Activated CD4-positive, alpha-beta memory T cell treated with anti-CD3 and anti-CD28 coated beads for 36 hours (primary cell): ENCODE data around the gene GRAMD2A. TPM values are rescaled to one million over a fixed set of nuclear protein-coding genes. Genes with fewer than 3 reads are reported as not detected.

Experiments
- CTCF ChIA-PET: fragments of 350-600 bp; sonication (Branson Sonifier 250); formaldehyde crosslinking; loops from one replicate; lab custom pipeline; 2021; ENCODE audit warnings: antibody characterized with exemption, inconsistent platforms; lab: Charles Lee
- POLR2A ChIA-PET: fragments of 350-600 bp; sonication (Branson Sonifier 250); formaldehyde crosslinking; loops from one replicate; lab custom pipeline; 2021; ENCODE audit warnings: antibody characterized with exemption; lab: Charles Lee
- DNase-seq: peaks from one replicate; pipeline ENCODE4 v3.0.0-alpha.2; 2020
- H3K27ac Mint-ChIP-seq: one replicate; pipeline ENCODE4 v1.8.0; 2021; ENCODE audit warnings: mixed read lengths
- H3K27me3 Mint-ChIP-seq: one replicate; pipeline ENCODE4 v1.8.0; 2021; ENCODE audit warnings: mixed read lengths
- H3K36me3 Mint-ChIP-seq: one replicate; pipeline ENCODE4 v1.8.0; 2021; ENCODE audit warnings: mixed read lengths
- H3K4me1 Mint-ChIP-seq: one replicate; pipeline ENCODE4 v1.8.0; 2021; ENCODE audit warnings: low read depth, mixed read lengths
- H3K4me3 Mint-ChIP-seq: one replicate; pipeline ENCODE4 v1.8.0; 2021; ENCODE audit warnings: mild to moderate bottlenecking, mixed read lengths
- H3K9me3 Mint-ChIP-seq: one replicate; pipeline ENCODE4 v1.8.0; 2021; ENCODE audit warnings: mixed read lengths
- intact Hi-C: fragments of 100-400 bp; cut with micrococcal nuclease; formaldehyde crosslinking; loops from one replicate; pipeline ENCODE4 v1.15.1; 2023
- total RNA-seq, 2 experiments: library from RNA; stranded (reverse); gene quantifications; one replicate each; pipeline ENCODE4 v1.2.3, GENCODE V29; 2021

The GRAMD2A gene
- total RNA-seq, 2 experiments from 2014 or later: not detected

DNA sequence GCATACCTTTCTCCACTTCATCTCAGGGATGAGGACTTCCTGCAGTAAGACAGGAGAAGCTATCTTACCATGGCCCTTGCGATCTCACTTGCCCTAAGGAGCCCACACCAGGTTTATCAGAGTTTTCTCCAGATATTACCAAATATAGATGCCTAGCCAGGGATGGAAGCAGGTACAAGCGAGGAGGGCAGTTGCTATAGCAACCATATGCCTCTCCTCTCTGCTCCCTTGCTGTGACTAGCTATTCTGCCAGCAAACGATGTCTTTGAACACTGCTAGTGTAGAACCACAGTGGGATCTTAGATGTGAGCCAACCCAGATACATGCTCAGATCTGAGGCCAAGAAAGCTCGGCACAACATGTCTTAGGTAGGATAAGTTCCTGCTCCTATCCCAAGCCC lies 33.9 kb downstream of the GRAMD2A start:
- DNase-seq: no peak
- Mint-ChIP-seq H3K27ac (no peak overlapping the region), H3K4me3 (no peak overlapping the region), H3K27me3 (no peaks in the 10 kb centered on the region), H3K36me3 (no peaks in the 10 kb centered on the region), H3K4me1 (no peaks in the 10 kb centered on the region), H3K9me3 (no peaks in the 10 kb centered on the region)
- CTCF ChIA-PET: interaction anchor here (1.2 to 1.4 kb wide), 2 partner anchors 383 to 411 kb away, joined by 3 to 4 read pairs; no protein-coding TSS in a partner anchor
- POLR2A ChIA-PET: no interaction called here
- intact Hi-C loops: no loop called here

GRCh38 chr15:72162569-72162968 lies 35.0 kb downstream of the GRAMD2A start:
- POLR2A ChIA-PET: interaction anchor here (0.6 kb wide), 1 partner anchor 1005 kb away, joined by 3 read pairs; no protein-coding TSS in a partner anchor
- CTCF ChIA-PET: no interaction called here
- intact Hi-C loops: no loop called here

GRCh38 chr15:72161361-72162132 lies 36.0 kb downstream of the GRAMD2A start:
- CTCF ChIA-PET: interaction anchor here (0.6 kb wide), 1 partner anchor 16 kb away, joined by 6 read pairs; no protein-coding TSS in a partner anchor
- POLR2A ChIA-PET: no interaction called here
- Mint-ChIP-seq H3K9me3 (no peaks in the 10 kb centered on the region), H3K27ac (no peak overlapping the region), H3K36me3 (no peaks in the 10 kb centered on the region), H3K4me3 (no peak overlapping the region), H3K4me1 (no peaks in the 10 kb centered on the region), H3K27me3 (no peaks in the 10 kb centered on the region)
- no peak for DNase-seq
- intact Hi-C loops: no loop called here

More at GRCh38 chr15:72162569-72162968, 35.0 kb downstream of the GRAMD2A start:
- Mint-ChIP-seq H3K4me3 (no peak overlapping the region), H3K4me1 (no peaks in the 10 kb centered on the region), H3K36me3 (no peaks in the 10 kb centered on the region), H3K27me3 (no peaks in the 10 kb centered on the region), H3K9me3 (no peaks in the 10 kb centered on the region), H3K27ac (no peak overlapping the region)
- DNase-seq: no peak

GRCh38 chr15:72160696-72161245 lies 36.8 kb downstream of the GRAMD2A start:
- CTCF ChIA-PET: interaction anchor here (0.6 kb wide), 1 partner anchor 15 kb away, joined by 6 read pairs; no protein-coding TSS in a partner anchor
- intact Hi-C loops: no loop called here
- no peaks in the 10 kb centered on the region for H3K27me3 Mint-ChIP-seq
- no peak overlapping the region for H3K4me3 Mint-ChIP-seq
- POLR2A ChIA-PET: no interaction called here
- no peak for DNase-seq
- no peak overlapping the region for H3K27ac Mint-ChIP-seq
- peaks cover 2% of the 10 kb centered on the region for H3K4me1 Mint-ChIP-seq
- no peaks in the 10 kb centered on the region for H3K36me3 Mint-ChIP-seq
- no peaks in the 10 kb centered on the region for H3K9me3 Mint-ChIP-seq

DNA sequence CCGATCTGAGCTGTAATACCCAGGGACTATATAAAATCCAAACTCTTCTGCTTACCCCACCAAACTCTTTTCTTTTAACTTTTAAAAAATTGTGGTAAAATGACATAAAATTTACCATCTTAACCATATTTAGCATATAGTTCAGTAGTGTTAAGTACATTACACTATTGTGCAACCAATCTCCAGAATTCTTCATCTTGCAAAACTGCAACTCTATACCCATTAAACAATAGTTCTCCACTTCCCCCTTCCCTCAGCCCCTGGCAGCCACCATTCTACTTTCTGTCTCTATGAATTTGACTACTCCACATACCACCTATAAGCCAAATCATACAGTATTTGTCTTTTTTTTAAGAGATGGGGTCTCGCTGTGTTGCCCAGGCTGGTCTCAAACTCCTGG lies 40.7 kb downstream of the GRAMD2A start:
- Mint-ChIP-seq H3K27ac (no peak overlapping the region), H3K27me3 (no peaks in the 10 kb centered on the region), H3K36me3 (no peaks in the 10 kb centered on the region), H3K4me1 (peaks cover 6% of the 10 kb centered on the region), H3K9me3 (no peaks in the 10 kb centered on the region), H3K4me3 (no peak overlapping the region)
- DNase-seq: no peak
- ChIA-PET CTCF (interaction anchor here (0.8 to 2.7 kb wide), 15 partner anchors 10 to 417 kb away, joined by 3 to 55 read pairs (median 7); partner anchors contain the start of gene SENP8), POLR2A (no interaction called here)
- intact Hi-C loops: loop anchor here (1.0 kb wide), 3 partner anchors 355 to 413 kb away; no protein-coding TSS in a partner anchor

DNA sequence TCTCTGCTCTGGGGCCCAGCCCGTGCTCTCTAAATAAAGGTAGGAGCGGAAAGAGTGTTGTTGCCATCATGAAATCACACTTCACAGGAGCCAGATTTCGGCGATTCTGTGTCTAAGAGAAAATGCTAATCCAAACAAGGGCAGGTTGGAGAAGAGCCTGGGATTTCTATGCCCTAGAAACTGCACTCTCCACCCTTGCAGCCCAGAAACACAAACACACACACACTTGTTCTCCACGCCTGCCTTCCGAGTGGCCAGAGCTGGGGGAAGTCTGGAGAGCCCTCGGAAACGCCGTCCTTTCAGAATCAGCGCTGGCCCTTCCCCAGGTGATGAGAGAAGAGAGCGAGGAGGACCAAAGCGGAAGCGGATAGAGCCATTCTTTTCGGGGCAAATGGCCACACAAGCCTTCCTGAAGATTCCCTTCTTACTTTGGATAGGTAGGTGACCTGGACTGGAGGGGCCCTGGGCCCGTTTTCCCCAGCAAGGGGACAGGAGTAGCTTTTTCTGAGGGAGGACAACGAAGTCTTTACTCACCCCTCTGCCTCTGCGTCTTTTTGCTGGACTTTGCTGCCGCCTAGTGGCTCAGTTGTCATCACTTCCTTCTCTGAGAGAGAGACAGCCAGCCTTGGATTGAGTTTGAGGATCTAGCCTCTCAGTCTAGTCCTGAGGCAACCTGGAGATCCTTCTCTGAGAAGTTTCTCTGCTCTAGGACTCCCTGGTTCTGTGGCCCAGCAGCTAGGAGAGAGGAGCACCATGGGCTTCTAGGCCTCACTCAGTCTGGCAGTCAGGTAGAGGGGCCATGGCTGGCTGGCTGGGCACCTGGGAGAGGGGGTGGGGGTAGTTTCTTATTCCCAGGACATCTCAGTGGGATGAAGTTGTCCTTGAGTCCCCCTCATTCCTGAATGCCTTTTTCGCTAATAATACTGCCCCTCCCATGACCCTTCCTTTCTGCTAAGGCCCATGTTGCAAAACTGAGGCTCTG lies 41.7 kb downstream of the GRAMD2A start:
- POLR2A ChIA-PET: no interaction called here
- Mint-ChIP-seq H3K4me3 (peak overlapping the region; percentile 46), H3K27me3 (no peaks in the 10 kb centered on the region), H3K4me1 (peaks cover 6% of the 10 kb centered on the region), H3K36me3 (no peaks in the 10 kb centered on the region), H3K27ac (no peak overlapping the region), H3K9me3 (no peaks in the 10 kb centered on the region)
- CTCF ChIA-PET: interaction anchor here (0.7 to 2.7 kb wide), 25 partner anchors 9 to 416 kb away, joined by 3 to 55 read pairs (median 4); partner anchors contain the start of gene SENP8
- DNase-seq: peak; percentile 90
- intact Hi-C loops: loop anchor here (1.0 kb wide), 3 partner anchors 354 to 412 kb away; no protein-coding TSS in a partner anchor

- Mint-ChIP-seq H3K36me3 (no peaks in the 10 kb centered on the region), H3K4me3 (no peak overlapping the region), H3K27ac (no peak overlapping the region), H3K9me3 (no peaks in the 10 kb centered on the region), H3K27me3 (no peaks in the 10 kb centered on the region), H3K4me1 (peaks cover 6% of the 10 kb centered on the region)
- intact Hi-C loops: no loop called here
- ChIA-PET POLR2A (no interaction called here), CTCF (interaction anchor here (0.9 to 2.7 kb wide), 10 partner anchors 14 to 415 kb away, joined by 3 to 55 read pairs (median 8); no protein-coding TSS in a partner anchor)
- DNase-seq: no peak
These were observed 42.5 kb downstream of the GRAMD2A start for GRCh38 chr15:72155003-72155621.

- ChIA-PET POLR2A (no interaction called here), CTCF (interaction anchor here (0.9 to 2.6 kb wide), 7 partner anchors 39 to 411 kb away, joined by 3 to 26 read pairs (median 4); no protein-coding TSS in a partner anchor)
- DNase-seq: no peak
- Mint-ChIP-seq H3K27ac (no peak overlapping the region), H3K36me3 (no peaks in the 10 kb centered on the region), H3K27me3 (no peaks in the 10 kb centered on the region), H3K4me1 (peaks cover 6% of the 10 kb centered on the region), H3K4me3 (no peak overlapping the region), H3K9me3 (no peaks in the 10 kb centered on the region)
- intact Hi-C loops: no loop called here
These were observed 43.3 kb downstream of the GRAMD2A start for GRCh38 chr15:72154316-72154715.

DNA sequence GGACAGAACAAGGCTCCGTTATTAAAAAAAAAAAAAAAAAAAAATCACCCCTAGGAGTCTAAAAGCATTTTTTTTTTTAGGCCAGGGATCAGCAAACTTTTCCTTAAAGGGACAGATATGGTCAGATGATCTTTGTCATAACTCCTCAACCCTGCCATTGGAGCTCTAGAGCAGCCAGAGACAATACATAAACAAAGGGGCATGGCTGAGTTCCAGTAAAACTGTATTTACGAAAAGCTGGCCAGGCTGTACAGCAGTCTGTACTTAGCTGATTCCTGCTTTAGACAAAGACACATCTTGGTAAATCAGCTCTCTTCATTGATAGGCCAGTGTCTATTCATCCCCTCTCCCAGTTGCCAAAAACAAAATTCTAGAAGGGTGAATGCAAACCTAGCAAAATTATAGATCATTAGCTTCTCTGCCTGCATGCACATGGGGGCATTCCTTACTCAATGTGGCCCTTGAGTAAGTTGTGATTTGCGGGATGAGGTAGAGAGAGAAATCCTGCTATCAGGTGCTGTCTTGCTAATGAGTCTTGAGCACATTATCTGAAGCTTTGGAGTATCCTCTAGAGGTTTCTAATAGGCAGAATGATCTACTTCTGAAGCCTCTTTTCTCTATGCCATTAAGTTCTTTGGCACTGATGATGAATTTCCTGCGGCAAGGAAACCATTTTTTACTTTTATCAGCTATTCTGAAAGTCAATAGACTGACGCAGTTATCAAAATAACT lies 44.2 kb downstream of the GRAMD2A start:
- Mint-ChIP-seq H3K4me3 (no peak overlapping the region), H3K27me3 (no peaks in the 10 kb centered on the region), H3K9me3 (no peaks in the 10 kb centered on the region), H3K4me1 (peaks cover 6% of the 10 kb centered on the region), H3K36me3 (no peaks in the 10 kb centered on the region), H3K27ac (no peak overlapping the region)
- ChIA-PET CTCF (interaction anchor here (0.7 to 2.6 kb wide), 9 partner anchors 38 to 410 kb away, joined by 3 to 26 read pairs (median 3); no protein-coding TSS in a partner anchor), POLR2A (no interaction called here)
- intact Hi-C loops: no loop called here
- DNase-seq: no peak

GRCh38 chr15:72147418-72147817 lies 50.2 kb downstream of the GRAMD2A start:
- H3K27me3 Mint-ChIP-seq: no peaks in the 10 kb centered on the region
- no peak overlapping the region for H3K4me3 Mint-ChIP-seq
- no peak overlapping the region for H3K27ac Mint-ChIP-seq
- H3K4me1 Mint-ChIP-seq: no peaks in the 10 kb centered on the region
- no peaks in the 10 kb centered on the region for H3K36me3 Mint-ChIP-seq
- intact Hi-C loops: no loop called here
- DNase-seq: no peak
- POLR2A ChIA-PET: no interaction called here
- H3K9me3 Mint-ChIP-seq: no peaks in the 10 kb centered on the region
- CTCF ChIA-PET: interaction anchor here (4.1 kb wide), 1 partner anchor 9 kb away, joined by 21 read pairs; no protein-coding TSS in a partner anchor
